HL-60/S4 treated with retinoic acid at 250 ng/mL for 4 days and 3 days (cell line): ENCODE results near the gene UBAC1.
"Not testable (repeated sequence)": the region's sequence is repeated elsewhere in the genome, so short reads cannot be mapped to it uniquely, and the experiment has no call there.

Experiments
- in situ Hi-C: fragments of 300-500 bp; cut with MboI; formaldehyde crosslinking; loops from 2 replicates; pipeline ENCODE4 v1.7.0; 2022; ENCODE audit warnings: low sequenced_read_pairs

Gene UBAC1

GRCh38 chr9:135905380-135906258, 55.6 kb downstream of the UBAC1 start:
- in situ Hi-C loops = no loop called here

GRCh38 chr9:135903786-135904520, 57.2 kb downstream of the UBAC1 start:
- in situ Hi-C loops = no loop called here

DNA sequence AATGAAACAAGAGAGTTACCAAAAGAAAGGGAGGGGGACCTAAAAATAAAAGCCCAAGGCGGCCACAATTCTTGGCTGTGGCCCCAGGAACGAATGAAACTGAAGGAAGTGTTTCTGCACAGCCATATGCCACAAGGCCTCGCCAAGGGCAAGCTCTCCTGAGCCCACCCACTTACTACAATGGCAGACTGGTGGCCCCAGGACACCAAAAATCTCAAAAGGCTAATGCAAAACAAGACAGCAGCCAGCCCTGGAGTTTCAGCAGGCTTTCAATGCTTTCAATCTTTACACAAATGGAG, 57.9 kb downstream of the UBAC1 start:
- in situ Hi-C loops = no loop called here

DNA sequence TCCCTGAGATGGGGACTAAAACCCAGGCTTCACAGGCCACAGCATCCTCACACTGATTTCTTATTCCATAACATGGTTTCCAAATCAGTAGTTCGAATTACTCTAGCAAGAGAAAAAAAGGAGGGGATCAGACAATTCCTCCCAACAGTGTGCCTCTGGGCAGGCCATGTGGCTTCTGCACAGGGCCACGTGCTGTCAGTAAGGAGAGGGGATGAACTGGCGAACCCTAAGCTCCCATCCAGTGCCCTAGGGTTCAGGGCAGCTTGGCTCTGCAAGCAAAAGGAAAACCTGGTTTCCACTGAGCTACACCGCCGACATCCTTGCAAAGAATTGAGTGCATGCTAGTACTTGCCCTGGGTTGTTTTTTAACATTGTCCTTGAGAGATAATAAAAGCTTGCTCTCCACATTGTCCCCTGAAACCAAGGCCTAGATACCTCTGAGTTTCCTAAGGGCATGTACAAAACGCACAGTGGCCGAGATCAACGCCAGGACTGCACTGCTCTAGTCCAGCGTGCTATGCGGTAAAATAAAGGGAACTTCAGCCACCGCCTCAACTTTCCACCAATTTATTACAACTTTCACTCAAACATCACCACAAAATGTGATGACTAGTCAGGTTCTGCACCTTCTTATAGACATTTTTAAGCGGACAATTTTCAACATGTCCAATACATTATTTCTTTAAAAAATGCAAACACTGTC, 58.4 kb downstream of the UBAC1 start:
- in situ Hi-C loops = no loop called here

GRCh38 chr9:135901826-135902225, 59.3 kb downstream of the UBAC1 start:
- in situ Hi-C loops = no loop called here

- in situ Hi-C loops = no loop called here
These were observed 60.0 kb downstream of the UBAC1 start for GRCh38 chr9:135901031-135901758.

DNA sequence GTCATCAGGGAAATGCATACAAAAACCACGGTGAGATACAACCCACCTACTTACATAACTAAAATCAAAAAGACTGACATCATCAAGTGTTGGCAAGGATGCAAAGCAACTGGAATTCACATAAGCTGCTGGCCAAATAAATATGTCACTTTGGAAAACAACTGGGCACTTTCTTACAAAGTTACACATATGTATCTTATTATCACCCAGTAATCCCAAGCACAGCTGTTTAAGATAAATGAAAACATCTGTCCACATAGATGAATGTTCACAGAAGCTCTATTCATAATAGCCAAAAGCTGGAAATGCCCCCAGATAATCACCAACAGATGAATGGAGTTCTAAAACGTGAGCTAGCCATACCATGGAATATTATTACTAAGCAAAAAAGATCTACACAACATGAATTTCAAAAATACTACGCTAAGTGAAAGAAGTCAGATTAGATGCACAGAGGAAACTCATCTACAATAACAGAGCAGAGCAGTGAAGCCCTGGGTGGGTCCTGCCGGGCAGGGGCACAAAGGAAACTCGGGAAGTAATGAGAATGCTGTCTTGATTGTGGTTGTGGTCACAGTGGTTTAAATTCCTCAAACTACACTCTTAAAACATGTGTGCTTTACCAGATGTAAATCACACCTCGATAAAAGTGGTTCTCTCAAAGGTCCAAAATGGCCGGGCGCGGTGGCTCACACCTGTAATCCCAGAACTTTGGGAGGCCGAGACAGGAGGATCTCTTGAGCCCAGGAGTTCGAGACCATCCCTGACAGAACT, 62.4 kb downstream of the UBAC1 start:
- in situ Hi-C loops = no loop called here

DNA sequence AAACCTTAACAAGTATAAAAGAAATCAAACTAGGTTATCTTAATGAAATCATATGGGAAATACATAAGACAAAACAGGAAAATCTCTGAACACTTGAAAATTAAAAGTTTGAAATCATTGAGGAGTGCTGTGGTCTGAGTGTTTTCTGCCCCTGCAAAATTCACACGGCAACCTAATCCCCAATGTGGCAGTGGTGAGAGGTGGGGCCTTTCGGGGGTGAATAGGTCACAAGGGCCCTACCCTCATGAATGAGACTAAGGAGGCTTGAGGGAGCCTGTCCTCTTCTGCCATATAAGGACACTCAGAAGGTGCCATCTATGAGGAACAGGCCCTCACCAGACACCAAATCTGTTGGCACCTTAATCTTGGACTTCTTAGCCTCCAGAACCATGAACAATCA, 64.5 kb downstream of the UBAC1 start:
- in situ Hi-C loops = no loop called here

DNA sequence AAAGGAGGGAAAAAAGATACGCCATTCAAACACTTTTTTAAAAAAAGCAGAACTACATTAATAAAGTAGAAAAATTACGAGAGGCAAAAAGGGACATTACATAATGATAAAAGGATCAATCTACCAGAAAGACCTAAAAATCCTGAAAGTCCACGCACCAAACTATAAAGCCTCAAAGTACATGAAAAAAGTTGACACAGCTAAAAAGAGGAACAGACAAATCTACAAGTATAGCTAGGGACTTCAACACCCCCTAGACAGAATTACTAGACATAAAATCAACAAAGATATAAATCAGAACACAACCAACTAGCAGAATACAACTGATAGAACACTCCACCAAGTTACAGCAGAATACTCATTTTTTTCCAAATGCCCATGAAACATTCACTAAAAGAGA, 65.0 kb downstream of the UBAC1 start:
- in situ Hi-C loops = no loop called here

- in situ Hi-C loops = no loop called here
These were observed 65.8 kb downstream of the UBAC1 start for GRCh38 chr9:135895202-135895848.

DNA sequence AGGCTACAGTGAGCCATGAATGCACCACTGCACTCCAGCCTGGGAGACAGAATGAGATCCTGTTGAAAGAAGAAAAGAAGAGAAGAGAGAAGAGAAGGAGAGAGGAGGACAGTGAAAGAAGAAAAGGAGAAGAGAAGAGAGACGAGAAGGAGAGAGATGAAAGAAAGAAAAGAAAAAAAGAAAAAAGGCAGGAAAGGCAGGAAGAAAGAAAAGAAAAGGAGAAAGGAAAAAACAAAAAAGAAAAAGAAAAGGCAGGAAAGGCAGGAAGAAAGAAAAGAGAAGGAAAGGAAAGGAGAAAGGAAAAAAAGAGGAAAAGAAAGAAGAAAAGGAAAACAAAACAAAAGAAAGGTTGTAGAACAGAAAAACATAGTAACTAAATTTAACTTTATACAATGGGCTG, 68.1 kb downstream of the UBAC1 start:
- in situ Hi-C loops = no loop called here

GRCh38 chr9:135892327-135892726, 68.8 kb downstream of the UBAC1 start:
- in situ Hi-C loops = not testable (repeated sequence)

DNA sequence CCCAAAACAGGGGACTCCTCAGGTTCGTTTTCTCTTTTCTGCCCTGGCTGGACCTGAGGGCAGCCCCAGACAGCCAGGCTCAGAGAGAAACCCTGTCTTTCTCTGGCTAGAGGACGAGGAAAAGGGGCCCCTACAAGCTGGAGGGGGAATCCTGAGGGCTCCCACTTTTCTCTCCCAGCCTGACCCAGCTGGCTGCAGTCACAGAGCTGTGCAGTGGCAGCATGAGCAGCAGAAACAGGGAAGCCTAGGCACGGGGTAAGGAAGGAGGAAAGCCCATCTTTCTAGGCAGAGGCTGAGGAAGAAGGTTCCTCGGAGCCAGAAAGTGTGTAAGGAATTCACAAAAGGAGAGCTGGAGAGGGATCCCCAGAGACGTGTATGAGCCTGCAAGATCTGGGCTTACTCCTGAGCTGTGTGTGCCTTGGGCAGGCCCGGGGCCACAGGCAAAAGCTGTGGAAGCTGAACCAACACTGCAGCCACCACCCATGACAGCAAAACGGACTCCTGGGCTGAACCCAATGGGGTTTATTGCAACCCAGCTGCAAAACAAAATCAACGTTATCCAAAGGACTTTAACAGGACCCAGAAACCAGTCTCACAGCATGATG, 70.0 kb downstream of the UBAC1 start:
- in situ Hi-C loops = no loop called here

DNA sequence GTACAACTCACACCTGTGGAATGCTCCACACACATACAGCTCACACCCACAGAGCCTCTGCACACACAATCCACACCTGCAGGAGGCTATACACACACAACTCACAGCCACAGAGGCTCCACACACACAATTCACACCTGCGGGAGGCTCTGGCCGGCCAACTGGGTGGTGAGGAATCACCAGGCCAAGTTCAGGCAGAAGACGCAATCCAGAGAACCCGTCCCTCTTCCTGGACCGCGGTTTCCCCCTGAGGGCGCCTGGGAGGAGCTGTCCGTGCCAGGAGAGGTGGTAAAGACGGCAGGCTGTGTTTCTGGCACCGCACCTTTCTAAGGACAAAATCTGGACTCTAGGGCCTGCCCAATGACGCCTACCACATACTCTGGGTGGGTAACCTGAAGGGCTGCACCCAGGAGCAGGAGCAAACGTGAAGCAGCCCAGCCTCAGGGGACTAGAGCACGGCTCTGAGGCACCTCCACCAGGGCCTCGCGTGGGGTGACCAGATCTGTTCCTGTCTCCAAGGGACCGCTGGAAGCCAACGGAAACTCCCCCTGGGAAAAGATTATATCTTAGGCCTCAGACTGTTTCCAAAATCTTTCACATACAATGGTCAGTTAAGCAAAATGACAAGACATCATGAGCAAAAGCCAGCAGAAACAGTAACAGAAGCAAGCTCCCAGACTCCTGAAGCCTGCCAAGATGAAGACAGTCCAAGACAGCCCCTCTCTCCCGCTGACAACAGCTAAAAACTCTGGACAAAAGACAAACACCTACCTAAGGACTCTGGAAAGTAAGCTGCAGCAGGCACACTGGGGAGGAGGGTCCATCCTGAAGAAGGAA, 70.8 kb downstream of the UBAC1 start:
- in situ Hi-C loops = no loop called here

GRCh38 chr9:135889564-135890189, 71.5 kb downstream of the UBAC1 start:
- in situ Hi-C loops = no loop called here

- in situ Hi-C loops = no loop called here
These were observed 72.3 kb downstream of the UBAC1 start for GRCh38 chr9:135888766-135889394.

GRCh38 chr9:135888126-135888765, 72.9 kb downstream of the UBAC1 start:
- in situ Hi-C loops = no loop called here
